ENCODE data around the gene ATAT1.

- TF ChIP-seq, protein P1, sequence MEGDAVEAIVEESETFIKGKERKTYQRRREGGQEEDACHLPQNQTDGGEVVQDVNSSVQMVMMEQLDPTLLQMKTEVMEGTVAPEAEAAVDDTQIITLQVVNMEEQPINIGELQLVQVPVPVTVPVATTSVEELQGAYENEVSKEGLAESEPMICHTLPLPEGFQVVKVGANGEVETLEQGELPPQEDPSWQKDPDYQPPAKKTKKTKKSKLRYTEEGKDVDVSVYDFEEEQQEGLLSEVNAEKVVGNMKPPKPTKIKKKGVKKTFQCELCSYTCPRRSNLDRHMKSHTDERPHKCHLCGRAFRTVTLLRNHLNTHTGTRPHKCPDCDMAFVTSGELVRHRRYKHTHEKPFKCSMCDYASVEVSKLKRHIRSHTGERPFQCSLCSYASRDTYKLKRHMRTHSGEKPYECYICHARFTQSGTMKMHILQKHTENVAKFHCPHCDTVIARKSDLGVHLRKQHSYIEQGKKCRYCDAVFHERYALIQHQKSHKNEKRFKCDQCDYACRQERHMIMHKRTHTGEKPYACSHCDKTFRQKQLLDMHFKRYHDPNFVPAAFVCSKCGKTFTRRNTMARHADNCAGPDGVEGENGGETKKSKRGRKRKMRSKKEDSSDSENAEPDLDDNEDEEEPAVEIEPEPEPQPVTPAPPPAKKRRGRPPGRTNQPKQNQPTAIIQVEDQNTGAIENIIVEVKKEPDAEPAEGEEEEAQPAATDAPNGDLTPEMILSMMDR (IDR thresholded peaks at IDR 0.05) = no peak
- no peak for TF ChIP-seq POLR2AphosphoS5 (IDR thresholded peaks at IDR 0.05; ENCODE audit: insufficient read depth in 1 of 2, low read depth in 1 of 2)
Observed at GRCh38 chr6:30643656-30644055, 17.0 kb downstream of the ATAT1 start.

Measured in vagina (tissue), 2 donors.